NCI-H2029 (cell line): ENCODE results near the gene CHD2.

Experiments
- DNase-seq: peaks from one replicate; lab custom pipeline; 2025; lab: John Stamatoyannopoulos, UW

Gene CHD2

DNA sequence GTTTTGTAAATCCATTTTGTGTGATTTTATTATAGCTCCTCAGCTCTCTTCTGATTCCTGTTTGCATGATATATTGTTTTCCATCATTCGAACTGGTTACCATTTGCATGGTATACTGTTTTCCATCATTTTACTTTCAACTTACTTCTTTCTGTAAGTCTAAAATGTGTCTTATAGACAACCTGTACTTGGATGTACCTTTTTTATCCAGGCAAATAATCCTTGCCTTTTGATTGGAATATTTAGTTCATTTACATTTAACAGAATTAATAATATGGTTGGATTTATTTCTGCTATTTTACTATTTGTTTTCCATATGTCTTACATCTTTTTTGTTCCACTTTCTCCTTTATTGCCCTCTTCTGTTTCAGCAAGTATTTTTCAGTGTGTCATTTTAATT, 62.8 kb downstream of the CHD2 start:
- no peak for DNase-seq

DNA sequence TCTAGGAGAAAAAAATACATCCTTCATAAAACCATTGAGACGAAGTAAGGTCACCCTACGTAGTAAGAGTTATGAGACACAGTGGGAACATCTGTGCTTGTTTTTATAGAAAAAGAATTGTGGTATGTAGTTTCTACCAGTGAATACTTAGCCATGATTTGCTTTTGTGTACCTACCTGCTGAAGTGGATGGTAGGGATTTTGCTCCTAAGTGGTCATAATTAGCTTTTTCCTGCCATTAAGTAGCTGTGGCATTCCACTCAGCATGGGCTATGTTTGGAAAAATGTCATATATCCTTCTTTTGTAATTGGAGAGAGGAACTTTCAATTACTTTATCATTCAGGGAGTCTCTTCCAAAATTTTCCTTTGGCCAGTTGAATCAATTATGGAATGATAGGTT, 63.7 kb downstream of the CHD2 start:
- no peak for DNase-seq

DNA sequence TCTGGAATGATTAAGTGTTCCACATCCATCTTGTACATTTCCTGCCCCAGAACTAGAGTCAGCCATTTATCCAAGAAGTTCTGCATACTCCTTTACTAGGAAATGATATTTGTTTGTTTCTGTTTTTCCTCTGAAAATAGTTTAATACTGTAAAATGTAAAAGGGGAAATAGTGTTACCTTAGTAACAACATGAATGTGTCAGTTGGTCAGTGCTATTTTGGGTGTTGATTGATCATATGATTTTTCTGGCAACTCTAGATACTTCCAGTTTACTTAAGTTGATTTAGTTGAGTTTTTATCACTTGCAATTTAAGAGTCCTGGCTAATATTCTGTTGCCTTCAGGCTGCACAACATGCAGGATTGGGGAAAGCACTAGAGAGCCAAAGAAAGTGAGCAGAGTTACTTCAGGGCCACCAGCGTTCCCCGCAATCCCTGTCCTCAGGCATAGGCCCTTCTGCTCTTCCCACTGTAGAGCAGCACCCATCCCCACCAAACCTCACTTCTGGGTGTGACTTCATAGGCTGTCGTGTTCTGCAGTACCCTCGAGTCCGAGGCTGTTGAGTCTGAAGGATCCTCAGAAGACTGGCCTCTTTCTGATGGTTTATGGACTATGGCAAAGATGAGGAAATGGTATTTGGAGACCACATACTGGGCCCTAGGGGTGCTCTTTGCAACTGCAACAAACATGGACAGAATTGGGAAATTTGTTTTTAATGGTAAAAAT, 69.0 kb downstream of the CHD2 start:
- no peak for DNase-seq

DNA sequence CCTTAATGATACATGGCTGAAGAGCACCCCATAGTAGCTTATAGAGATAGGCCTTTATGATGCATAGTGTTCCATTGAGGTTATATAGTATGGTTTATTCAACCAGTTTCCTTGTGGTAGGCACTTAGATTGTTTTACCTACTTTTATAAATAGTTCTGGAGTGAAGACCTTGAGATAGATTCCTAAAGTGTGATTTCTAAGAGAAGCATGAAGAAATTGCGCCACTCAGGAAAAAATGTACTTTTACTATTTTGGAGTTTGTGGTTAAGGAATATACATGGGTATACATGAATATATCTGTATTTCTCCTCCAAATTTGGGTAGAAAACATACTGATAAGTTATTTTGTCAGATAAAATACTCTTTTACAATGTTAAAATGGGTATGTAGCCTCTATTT, 70.5 kb downstream of the CHD2 start:
- DNase-seq: no peak

DNA sequence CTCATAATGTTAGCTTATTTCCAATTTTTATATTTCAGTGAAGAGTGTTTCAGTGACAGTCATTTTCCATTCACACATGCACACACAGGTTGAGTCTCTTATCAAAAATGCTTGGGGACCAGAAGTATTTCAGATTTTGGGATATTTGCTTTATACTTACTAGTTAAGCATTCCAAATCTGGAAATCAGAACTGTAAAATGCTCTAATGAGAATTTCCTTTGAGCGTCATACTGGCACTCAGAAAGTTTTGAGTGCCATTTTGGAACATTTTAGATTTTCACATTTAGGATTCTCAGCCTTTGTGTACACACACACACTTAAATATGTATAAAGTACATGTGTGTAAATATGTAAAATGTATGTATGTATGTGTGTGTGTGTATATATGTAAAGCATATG, 71.0 kb downstream of the CHD2 start:
- DNase-seq: no peak

DNA sequence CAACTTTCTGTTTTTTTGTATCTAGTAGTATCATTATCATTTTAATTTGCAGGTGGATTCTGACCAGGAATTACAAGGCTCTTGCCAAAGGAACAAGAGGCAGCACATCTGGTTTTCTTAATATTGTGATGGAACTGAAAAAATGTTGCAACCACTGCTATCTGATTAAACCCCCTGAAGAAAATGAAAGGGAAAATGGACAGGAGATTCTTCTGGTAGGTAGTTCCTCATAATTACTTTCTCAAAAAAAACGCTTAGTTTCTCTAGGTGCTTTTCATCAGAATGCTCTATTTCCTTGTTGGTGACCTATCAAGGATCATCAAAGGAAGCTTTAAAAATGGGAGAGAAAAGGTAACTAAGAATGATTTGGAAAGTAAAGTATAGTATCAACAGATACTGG, 71.6 kb downstream of the CHD2 start:
- no peak for DNase-seq

DNA sequence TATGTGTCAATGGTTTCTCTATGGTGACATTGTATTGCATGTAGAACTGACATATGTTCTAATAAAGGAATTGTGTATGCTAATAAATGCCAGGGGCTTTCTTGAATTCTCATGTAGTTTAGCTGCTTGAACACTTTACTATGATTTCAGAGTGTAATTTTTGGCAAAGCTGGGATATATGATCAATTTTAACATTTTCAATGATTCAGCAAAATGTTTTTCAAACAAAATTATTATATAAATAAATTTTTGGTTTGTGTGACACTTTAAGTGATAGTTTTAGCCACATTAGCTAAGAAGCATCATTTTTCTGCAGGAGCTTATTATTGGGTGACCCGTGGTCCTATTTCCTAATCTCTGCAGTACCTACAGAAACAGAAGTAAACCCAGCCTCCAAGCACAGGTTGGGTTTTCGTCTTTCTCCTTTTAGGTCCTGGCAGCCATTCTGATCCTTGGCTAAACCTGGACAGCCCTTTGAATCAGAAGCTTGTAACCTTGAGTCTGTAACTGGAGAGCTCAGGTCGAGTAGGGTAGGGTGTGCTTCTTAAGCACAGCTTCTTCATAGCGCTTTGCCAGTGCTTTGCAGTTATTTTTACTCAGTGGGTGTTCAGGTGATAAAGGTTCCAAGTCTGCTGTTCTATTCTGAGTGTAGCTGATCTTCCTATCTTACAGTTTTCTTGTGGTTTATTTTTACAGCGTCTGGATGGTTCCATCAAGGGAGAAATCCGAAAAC, 74.2 kb downstream of the CHD2 start:
- DNase-seq: no peak

DNA sequence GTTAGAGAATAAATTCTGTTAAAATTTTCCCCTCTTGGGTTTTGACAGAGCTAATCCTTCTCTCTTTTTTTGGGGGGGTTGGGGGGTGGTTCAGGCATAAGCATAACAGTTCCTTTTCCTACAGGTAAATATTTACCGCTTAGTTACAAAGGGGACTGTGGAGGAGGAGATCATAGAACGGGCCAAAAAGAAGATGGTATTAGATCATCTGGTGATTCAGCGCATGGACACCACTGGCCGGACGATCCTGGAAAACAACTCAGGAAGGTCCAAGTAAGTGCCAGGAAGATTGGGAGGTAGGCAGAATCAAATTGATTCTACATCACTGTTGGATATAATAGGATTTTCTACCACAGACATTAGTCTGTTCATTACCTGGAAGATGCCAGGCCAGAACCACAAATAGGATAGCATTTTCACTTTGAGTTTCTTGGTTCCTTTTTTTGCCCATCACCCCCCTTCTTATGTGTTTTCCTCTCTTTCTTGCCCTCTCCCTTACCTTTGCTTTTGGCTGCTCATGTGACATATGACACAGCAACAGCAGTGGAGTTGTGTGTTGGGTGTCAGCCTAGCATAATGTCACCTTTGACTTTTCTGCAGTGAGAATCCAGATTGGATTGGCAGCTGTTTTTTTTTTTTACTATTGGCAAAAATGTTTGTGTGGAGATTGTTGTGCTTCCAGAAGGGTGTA, 79.0 kb downstream of the CHD2 start:
- DNase-seq: no peak

DNA sequence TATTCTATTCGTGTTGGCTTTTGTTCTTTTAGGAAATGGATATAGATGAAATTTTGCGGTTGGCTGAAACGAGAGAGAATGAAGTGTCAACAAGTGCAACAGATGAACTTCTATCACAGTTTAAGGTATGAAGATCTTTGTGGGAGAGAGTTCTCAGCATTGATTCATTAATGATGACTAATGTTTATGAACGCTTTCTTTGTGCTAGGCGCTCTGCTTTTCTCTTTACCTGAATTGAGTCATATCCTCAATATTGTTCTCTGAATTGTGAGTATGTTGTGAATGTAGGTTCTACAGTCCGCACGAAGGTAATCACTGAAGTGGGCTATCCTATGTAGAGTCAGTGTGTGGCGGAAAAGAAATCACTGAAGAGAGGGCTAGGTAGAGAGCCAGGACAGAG, 81.2 kb downstream of the CHD2 start:
- DNase-seq: no peak

DNA sequence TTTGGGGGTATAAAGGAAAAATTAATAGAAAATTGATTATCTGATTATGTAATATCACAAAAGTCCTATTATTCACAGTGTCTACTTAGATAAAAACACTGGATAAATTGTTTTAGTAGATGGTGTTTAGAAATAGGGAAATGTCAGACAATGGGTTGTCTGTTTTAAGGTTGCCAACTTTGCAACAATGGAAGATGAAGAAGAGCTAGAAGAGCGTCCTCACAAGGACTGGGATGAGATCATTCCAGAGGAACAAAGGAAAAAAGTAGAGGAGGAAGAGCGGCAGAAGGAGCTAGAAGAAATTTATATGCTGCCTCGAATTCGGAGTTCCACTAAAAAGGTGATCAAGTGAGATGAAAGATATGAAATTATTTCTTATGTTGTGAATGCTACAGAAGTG, 84.0 kb downstream of the CHD2 start:
- DNase-seq: no peak

DNA sequence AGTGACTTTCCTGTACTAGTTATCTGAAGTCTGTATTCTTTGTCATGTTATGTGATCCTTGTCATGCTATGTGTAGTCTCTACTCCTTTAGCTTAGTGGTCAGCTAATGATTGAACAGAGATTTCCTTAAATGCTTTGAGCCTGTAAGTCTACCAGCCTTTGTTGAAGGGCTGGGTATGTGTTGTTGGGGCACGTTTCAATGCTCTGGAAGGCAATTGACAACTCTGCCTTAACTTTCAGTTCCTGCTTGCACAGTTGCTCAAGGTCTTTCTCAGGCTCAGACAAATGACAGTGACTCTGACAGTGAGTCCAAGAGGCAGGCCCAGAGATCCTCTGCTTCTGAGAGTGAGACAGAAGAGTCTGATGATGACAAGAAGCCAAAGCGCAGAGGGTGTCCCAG, 89.3 kb downstream of the CHD2 start:
- no peak for DNase-seq

DNA sequence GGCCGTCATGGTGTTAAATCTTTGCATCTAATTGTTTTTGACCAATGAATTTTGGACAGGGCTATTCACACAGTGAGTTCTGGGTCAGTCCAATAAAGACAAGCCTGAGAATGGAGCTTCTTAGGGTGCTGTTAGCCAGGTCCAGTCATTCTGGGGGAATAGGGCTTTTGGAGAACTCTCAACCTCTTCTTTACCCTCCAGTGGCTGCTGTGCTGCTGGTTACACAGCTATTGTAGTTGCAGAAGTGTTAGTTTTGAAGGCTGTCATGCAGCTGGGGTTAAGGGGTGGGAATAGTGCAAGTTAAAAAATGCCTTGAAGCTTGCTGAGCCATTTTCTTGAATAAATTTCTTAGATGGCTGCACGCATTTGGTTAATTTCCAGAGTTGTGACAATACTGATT, 89.9 kb downstream of the CHD2 start:
- no peak for DNase-seq

DNA sequence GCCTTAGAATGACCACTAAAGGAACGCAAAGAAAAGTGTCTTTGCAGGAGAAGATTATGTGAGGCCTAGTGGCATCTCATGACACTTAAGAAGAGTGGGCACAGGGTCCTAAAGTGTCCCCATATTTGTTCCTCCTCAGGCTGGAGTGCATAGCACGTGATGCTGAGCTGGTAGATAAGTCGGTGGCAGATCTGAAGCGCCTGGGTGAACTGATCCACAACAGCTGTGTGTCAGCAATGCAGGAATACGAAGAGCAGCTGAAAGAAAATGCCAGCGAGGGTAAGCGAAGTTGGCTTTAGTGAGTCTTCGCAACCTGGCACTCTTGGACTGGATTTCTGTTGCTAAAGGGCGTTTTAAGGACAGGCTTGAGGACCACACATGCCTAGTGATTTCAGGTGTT, 92.6 kb downstream of the CHD2 start:
- no peak for DNase-seq

DNA sequence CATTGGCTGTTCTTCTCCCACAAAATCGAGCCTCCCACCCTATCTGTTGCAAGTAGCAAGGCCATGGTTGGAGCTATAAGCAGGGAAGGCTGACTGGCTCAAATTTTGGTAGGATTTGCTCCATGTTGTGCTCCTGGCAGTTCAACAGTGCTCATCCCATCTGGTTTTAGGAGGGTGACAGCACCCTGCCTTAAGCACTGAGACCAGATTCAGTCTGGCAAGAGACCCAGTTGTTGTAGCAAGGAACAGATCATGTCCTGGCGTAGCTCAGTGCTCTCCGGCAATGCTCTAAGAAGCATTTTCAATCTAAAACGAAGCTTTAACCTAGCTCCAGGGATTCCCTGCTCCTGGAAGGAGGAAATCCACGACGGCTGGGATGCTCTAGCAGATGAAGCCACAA, 97.7 kb downstream of the CHD2 start:
- no peak for DNase-seq

DNA sequence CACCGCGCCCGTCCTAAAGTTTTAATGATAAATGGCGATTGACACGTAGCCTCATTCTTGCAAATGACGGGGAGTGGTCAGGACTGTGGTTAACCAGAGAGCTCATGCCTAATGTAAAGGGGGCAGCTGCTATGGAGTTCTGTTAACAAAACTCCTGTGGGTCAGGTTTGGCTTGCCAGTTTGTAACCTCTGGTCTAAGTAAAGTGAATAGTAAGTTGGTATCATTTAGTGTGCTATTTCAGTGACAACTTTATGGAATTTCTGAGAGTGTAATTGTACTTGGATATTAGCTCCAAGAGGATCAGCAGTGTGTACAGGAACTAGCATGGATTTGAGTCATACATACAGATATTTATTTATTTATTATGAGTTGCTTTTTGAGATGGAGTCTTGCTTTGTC, 101.0 kb downstream of the CHD2 start:
- DNase-seq: no peak

DNA sequence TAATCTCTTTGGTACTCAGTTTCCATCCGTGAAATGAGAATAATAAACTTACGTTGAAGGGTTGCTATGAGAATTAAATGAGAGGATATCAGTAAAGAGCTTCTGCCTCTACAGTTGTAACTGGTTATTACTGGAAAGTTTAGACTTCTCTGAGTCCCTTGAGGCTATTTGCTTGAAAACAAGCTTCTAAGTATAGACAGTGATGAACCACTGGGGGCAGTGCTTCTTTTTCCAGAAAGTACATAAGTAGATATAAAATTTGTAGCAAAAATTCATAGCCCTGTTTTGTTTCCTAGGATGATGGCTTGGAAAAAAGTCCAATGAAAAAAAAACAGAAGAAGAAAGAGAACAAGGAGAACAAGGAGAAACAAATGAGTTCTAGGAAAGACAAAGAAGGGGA, 101.8 kb downstream of the CHD2 start:
- no peak for DNase-seq

DNA sequence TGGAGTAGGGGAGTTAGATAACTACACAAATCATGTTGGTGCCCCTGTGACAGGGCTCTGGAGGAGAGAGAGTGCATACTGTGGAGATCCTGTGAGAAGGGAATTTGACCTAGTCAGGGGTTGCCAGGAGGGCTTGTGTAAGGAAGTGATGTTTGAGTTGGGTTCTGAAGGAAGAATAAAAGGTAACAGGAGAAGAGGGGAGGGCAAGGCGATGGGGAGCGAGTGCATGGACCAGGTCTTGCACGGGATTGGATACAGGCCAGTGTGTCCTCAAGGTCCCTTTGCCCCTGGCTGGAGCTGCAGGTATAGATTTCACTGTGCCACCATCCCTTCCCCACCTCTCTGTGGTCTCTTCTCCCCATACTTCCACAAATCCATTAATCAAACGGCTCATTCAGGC, 105.0 kb downstream of the CHD2 start:
- no peak for DNase-seq

DNA sequence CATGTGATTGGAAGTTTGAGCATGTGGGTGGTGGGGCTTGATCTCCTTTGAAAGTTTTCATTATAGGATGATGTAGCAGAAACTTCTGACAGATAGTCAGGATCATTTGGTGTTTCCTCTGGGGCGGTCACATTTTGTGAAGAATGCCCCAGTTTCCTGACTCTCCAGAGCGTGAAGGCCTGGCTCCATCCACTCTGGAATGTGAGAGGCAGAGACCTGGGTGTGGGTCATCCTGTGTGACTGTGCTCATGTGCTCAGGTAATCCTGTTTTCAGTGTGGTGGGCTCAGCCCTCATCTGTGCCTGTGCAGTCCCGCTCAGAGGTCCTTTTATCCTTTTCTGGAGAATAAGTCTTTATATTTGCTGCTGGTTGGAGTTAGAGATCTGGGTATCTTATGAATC, 107.9 kb downstream of the CHD2 start:
- no peak for DNase-seq

DNA sequence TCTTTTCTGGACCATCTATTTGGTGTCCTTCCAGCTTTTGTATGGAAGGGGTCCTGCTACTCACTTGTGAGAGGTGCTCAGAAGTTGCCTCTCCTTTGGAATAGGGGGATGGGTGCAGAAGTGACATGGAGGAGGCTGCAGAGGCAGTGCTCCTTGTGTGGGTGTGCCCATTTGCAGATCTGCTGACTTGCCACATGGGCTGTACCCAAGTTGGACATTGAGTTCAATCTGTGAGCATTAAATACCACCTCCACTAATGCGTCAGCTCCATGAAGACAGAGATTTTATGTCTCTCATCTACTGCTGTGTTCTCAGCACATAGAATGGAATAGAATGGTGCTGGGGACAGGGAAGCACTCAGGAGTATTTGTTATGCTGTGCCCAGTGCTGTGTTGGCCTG, 112.7 kb downstream of the CHD2 start:
- no peak for DNase-seq

DNA sequence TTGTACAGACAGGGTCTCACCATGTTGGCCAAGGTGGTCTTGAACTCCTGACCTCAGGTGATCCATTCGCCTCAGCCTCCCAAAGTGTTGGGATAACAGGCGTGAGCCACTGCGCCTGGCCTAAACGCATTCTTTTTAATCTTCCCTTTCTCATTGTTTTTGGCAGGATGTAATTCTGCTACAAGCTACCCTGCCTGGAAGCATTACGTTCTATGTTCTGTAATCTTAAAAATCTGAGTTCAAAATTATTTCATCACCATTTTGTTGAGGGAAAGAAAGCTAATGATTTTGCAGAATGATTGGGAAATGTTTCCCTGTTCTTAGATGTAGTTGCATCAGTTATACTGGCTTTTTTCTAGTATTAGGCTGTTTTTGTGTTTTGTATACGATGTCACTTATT, 117.4 kb downstream of the CHD2 start:
- no peak for DNase-seq

DNA sequence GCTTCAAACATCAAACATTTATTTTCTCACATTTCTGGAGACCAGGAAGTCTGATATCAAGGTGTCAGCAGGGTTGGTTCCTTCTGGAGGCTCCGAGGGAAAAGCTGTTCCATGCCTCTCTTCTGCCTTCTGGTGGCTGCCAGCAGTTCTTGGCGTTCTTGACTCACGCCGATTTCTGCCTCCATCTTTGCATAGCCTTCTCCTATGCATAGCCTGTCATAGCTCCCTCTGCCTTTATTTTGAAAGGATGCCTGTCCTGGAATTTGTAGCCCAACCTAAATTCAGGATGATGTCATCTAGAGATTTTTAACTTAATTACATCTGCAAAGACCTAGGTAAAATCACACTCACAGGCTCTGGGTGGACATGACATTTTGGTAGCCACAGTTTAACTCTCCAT, 118.5 kb downstream of the CHD2 start:
- DNase-seq: no peak

DNA sequence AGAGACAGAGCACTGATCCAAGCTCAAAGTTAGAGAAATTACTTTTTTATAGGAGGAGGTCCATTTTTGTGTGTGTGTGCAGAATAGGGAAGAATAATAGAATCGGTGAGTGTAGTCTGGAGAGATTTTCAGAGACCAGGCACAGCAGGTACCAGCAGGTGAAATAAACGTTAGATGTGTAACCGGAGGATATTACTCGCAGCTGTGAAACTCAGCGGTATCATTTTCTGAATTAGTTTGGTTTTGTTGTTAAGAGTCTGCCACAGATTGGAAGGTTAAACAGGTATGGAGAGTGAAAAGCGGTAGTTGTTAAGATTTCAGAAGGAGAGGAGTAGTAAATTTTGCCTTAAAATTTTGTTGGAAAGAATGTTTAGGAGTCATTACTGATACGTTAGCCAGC, 119.0 kb downstream of the CHD2 start:
- DNase-seq: no peak

DNA sequence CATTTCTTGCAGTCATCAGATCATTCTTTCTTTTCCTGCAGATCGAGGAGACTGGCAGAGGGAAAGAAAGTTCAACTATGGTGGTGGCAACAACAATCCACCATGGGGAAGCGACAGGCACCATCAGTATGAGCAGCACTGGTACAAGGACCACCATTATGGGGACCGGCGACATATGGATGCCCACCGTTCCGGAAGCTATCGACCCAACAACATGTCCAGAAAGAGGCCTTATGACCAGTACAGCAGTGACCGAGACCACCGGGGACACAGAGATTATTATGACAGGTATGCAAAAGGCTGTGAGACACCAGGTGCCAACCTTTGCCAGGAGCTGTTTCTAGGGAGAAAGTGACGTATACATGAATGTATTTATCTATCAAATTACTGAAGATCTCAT, 119.8 kb downstream of the CHD2 start:
- DNase-seq: no peak
